IPS-15b (cell line): Measurements from ENCODE around the gene UQCR11.

Experiments used
- H3K27me3 ChIP-seq: one replicate; pipeline ENCODE4 v1.6.1; 2013; ENCODE audit warnings: low read length; ENCODE audit not compliant: control insufficient read depth, insufficient read depth
- H3K36me3 ChIP-seq: one replicate; pipeline ENCODE4 v1.6.1; 2013; ENCODE audit warnings: low read length; ENCODE audit not compliant: control insufficient read depth, insufficient read depth
- H3K4me1 ChIP-seq: one replicate; pipeline ENCODE4 v1.6.1; 2013; ENCODE audit warnings: mild to moderate bottlenecking, low read length; ENCODE audit not compliant: control insufficient read depth, insufficient read depth
- H3K4me3 ChIP-seq: one replicate; pipeline ENCODE4 v1.5.1; 2013; ENCODE audit warnings: low read depth, low read length
- H3K9ac ChIP-seq: one replicate; pipeline ENCODE4 v1.6.1; 2013; ENCODE audit warnings: low read depth, mild to moderate bottlenecking, low read length
- H3K9me3 ChIP-seq: one replicate; pipeline ENCODE4 v1.6.1; 2013; ENCODE audit warnings: mild to moderate bottlenecking, low read length; ENCODE audit not compliant: control insufficient read depth, insufficient read depth

The UQCR11 gene

DNA sequence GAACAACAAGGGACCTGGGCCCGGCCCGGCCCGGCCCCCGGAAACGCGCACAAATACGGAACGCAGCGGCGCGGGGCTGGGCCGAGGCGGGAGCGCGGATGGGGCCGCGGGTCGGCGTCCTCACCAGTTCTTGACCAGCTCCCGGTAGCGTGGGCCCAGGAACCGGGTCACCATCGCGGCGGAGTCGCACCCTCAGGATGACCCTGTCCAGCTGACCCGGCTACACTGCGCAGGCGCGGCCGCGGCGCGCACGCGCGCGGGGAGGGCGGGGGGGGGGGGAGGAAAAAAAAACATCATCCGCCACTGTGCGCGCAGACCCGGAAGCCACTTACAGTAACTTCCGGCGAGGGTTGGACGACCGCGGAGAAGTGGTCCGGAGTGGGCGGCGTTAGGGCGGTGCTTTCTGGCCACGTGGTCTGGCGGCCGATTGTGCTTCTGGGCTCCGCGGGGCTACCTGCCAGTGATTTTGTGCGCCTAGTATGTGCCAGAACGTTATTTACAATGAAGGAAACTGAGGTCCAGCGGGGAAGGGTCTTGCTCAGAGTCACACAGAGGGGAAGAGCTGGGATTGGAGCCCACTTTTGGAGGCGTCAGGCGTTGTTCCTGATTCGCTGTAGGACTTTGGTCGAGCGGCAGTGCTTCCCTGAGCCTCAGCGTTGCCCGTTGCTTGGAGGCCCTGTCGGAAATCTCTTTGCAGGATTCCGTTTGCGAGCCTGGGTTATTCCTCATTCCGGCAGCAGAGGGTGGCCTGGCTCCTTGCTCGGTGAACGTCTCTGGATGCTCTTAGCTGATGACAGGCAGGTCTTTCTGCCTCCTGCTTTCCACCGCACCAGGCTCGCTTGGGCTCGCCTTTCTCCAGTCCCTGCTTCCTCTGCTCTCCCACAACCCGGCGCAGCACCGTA lies at the start of gene UQCR11:
UQCR11 (minus strand) TSS at position 227 of the 902 bp plus-strand sequence; CDS start at position 174, 53 bp downstream.
- peaks cover 11% of the 10 kb centered on the region for H3K36me3 ChIP-seq
- H3K9ac ChIP-seq: peak within 1 kb of the TSS; percentile 79
- H3K4me3 ChIP-seq: peak within 1 kb of the TSS; percentile 84
- H3K9me3 ChIP-seq: no peaks in the 10 kb centered on the region
- peaks cover 4% of the 10 kb centered on the region for H3K4me1 ChIP-seq
- no peaks in the 10 kb centered on the region for H3K27me3 ChIP-seq

GRCh38 chr19:1654178-1654792 lies 49.0 kb upstream of the UQCR11 start:
- H3K36me3 ChIP-seq: peaks cover 7% of the 10 kb centered on the region
- H3K4me3 ChIP-seq: no peak overlapping the region
- H3K27me3 ChIP-seq: no peaks in the 10 kb centered on the region
- no peaks in the 10 kb centered on the region for H3K9me3 ChIP-seq
- H3K4me1 ChIP-seq: peaks cover 2% of the 10 kb centered on the region
- no peak overlapping the region for H3K9ac ChIP-seq

GRCh38 chr19:1653300-1653628 lies 48.0 kb upstream of the UQCR11 start:
- H3K27me3 ChIP-seq: no peaks in the 10 kb centered on the region
- peaks cover 16% of the 10 kb centered on the region for H3K36me3 ChIP-seq
- H3K4me1 ChIP-seq: peaks cover 2% of the 10 kb centered on the region
- H3K9me3 ChIP-seq: no peaks in the 10 kb centered on the region
- peak overlapping the region; percentile 60 for H3K9ac ChIP-seq
- peak overlapping the region; percentile 67 for H3K4me3 ChIP-seq

DNA sequence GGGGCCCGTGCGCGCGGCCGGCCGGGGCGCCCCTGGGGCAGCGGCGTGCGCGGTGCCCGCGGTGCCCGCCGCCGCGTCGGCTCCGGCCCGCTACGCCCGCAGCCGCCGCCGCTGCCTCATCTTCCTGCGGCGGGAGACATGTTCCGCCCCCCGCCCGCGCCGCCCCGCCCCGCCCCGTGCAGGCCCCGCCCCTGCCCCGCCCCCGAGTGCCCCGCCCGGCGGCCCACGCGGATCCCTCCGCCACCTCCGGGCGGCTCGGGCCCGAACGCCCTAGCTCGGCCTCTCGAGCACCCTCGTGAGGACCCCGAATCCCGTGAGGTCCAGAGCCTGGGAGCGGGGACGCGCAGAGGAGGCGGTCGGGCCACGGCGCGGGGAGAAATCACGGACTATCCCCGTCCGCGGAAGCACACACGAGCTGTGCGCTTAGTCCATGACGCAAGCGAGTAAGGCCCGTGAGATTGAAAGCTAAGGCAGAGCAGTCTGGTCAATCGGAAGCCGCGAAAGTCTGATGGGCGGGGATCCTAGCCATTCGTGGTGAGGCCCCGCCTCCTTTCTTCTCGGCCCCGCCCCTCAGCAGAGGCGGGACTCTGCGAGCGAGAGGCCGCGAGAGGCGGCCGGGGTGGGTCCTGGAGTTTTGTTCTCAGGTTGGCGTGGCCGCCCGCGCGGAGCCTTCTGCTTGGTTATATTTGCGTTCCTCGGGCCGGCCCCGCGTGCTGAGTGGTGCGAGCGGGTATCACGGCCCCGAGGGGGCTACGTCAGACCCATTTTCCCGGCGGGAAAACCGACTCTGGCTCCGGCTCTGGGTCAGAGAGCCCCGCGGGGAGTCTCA lies 47.4 kb upstream of the UQCR11 start, which contains the start of gene TCF3:
TCF3 (minus strand) TSS at position 145 of the 829 bp plus-strand sequence. CDS start 2,367 bp downstream, outside the sequence.
- Histone ChIP-seq H3K27me3 (no peaks in the 10 kb centered on the region), H3K9me3 (no peaks in the 10 kb centered on the region), H3K9ac (peak within 1 kb of the TSS; percentile 98), H3K4me1 (peaks cover 2% of the 10 kb centered on the region), H3K36me3 (peaks cover 22% of the 10 kb centered on the region), H3K4me3 (peak within 1 kb of the TSS; percentile 81)

DNA sequence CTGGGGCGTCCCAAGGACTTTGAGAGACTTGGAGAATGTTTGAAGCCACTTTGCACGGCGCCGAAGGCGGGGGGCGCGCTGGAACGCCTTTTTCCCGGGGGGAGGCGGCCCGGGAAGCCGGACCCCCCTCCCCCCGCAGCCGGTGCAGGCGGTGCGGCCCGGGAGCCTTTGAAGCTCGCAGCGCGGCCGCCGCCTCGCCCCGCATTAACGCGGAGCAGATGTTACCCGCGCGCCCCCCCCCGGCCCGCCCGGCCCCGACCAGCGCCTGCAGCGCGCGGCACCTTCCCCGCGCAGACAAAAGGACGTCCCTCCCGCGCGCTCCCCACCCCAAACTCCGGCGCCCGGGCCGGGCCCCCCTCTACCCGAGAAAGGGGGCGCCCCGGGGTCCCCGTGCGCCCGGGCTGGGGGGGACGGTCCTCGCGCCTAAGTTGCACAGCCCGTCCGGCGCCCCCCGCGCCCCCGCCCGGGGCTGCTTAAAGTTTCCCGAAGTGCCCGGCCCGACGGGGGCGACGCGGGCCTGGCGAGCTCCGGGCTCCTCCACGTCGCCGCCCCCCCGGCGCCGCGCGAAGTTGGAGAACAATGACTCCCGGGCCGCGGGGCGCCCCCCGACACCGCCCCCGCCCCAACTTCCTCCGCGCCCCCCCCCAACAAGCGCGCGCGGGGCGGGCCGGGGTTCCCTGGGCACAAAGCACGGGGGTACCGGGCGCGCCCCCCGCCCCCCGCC lies 46.5 kb upstream of the UQCR11 start:
- Histone ChIP-seq H3K9ac (peak overlapping the region; percentile 88), H3K4me3 (peak overlapping the region; percentile 74), H3K9me3 (no peaks in the 10 kb centered on the region), H3K4me1 (peaks cover 2% of the 10 kb centered on the region), H3K36me3 (peaks cover 30% of the 10 kb centered on the region), H3K27me3 (no peaks in the 10 kb centered on the region)

DNA sequence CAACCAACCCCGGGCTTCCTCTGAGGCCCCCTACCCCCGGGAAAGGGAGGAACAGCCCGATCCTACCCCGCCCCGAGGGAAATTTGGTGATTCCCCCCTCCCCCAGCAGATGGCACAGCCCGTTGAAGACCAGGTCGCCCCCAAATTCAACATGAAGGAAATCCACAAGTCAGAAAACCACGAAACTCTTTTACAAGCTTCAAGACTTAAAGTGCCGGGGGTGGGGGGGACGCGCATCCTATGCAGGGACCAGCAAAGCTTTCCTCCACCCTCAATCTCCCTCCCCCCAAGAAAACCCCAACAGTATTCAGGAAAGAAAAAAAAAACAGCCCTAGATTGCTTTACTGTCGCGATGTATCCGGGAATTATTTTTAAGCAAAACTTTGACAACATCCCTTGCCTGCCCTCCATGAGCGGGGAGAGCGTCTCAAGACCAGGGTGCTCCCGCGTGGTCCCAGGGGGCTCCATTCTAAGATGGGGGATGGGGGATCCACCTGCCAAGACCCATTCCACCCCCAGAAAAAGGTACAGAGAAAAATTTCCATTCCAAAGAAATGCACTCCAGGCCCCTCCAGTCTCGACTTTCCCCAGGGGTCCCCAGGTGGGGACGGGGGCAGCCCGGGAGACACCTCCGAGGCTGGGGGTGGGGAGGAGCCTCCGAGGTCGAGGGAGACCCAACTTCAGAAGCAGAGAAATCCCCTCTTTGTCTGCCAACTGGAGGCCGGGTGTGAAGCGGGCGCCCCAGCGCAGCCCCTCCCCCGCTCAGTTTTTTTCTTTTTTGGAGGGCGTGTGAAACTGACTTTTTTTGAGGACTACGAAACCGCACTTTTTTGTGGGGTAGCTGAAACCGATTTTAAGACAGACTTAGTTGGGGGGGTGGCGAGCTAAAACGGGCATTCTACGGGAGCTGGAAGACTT lies 45.6 kb upstream of the UQCR11 start:
- H3K9ac ChIP-seq: peak overlapping the region; percentile 88
- no peaks in the 10 kb centered on the region for H3K9me3 ChIP-seq
- H3K36me3 ChIP-seq: peaks cover 38% of the 10 kb centered on the region
- no peaks in the 10 kb centered on the region for H3K27me3 ChIP-seq
- peak overlapping the region; percentile 74 for H3K4me3 ChIP-seq
- peaks cover 2% of the 10 kb centered on the region for H3K4me1 ChIP-seq

DNA sequence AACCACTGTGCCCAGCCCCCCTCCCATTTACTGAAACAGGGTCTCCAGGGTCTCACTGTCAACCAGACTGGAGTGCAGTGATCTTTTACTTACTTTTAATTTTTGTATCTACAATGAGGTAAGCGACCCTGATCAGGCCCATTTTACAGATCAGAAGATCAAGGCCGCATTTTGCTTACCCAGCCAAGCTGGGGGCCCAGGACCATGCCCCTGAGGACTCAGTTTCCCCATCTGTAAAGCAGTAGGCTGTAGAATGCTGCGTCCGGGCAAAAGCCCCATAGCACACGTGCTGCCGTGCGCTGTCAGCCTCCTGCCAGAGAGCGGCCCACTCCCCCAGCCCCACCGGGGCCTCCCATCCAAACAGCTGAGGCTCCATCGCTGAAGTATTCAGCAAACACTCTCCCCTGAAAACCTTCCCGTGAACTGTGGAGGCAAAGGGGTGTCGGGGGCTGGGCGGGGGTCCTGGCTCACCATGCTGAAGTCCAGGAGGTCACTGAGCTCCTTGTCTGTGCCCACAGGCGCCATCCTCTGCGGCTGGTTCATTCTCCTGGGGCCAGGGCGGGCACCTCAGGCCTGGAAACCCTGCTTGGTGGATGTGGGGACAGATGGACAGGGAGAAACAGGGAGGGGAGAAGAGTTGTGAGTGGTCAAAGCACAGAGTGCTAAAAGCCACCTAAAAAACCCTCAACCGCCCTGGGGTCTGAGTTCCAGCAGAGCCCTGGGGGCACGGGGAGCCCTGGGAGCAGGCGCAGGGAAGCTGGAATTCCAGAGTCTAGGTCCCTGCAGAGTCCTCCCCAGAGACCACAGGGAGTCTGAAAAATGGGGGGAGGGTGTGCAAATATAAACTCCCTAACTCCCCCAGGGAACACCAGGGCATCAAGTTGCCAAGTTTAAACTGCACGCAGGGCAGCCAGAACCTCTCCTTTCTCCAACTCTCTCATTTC lies 44.7 kb upstream of the UQCR11 start:
- Histone ChIP-seq H3K27me3 (no peaks in the 10 kb centered on the region), H3K9ac (peak overlapping the region; percentile 9), H3K4me1 (peaks cover 2% of the 10 kb centered on the region), H3K36me3 (peaks cover 48% of the 10 kb centered on the region), H3K9me3 (no peaks in the 10 kb centered on the region), H3K4me3 (peak overlapping the region; percentile 74)

GRCh38 chr19:1648920-1649541 lies 43.8 kb upstream of the UQCR11 start:
- Histone ChIP-seq H3K9me3 (no peaks in the 10 kb centered on the region), H3K36me3 (peaks cover 56% of the 10 kb centered on the region), H3K27me3 (no peaks in the 10 kb centered on the region), H3K4me1 (peaks cover 2% of the 10 kb centered on the region), H3K4me3 (no peak overlapping the region), H3K9ac (no peak overlapping the region)

GRCh38 chr19:1648459-1648849 lies 43.2 kb upstream of the UQCR11 start:
- H3K36me3 ChIP-seq: peaks cover 59% of the 10 kb centered on the region
- no peak overlapping the region for H3K4me3 ChIP-seq
- H3K27me3 ChIP-seq: no peaks in the 10 kb centered on the region
- H3K9me3 ChIP-seq: no peaks in the 10 kb centered on the region
- H3K9ac ChIP-seq: no peak overlapping the region
- peaks cover 2% of the 10 kb centered on the region for H3K4me1 ChIP-seq
